Neuron (in vitro differentiated cells): ENCODE data around the gene ADCK2.
"Not testable (repeated sequence)": the region's sequence is repeated elsewhere in the genome, so short reads cannot be mapped to it uniquely, and the experiment has no call there.

Experiments
- H2AFZ ChIP-seq: one replicate; pipeline ENCODE4 v1.6.1; 2013; ENCODE audit warnings: low read depth, mild to moderate bottlenecking, inconsistent platforms, low read length, moderate library complexity
- H3K27me3 ChIP-seq: one replicate; pipeline ENCODE4 v1.6.1; 2013; ENCODE audit warnings: low read length; ENCODE audit not compliant: insufficient read depth
- H3K36me3 ChIP-seq: one replicate; pipeline ENCODE4 v1.6.1; 2013; ENCODE audit warnings: low read length; ENCODE audit not compliant: insufficient read depth
- H3K4me1 ChIP-seq: one replicate; pipeline ENCODE4 v1.6.1; 2013; ENCODE audit warnings: low read length; ENCODE audit not compliant: insufficient read depth
- H3K4me3 ChIP-seq: 2 replicates; pipeline ENCODE4 v1.5.1; 2013; ENCODE audit warnings: mild to moderate bottlenecking, low read length, moderate library complexity
- H3K9me3 ChIP-seq: one replicate; pipeline ENCODE4 v1.6.1; 2013; ENCODE audit warnings: low read length

The ADCK2 gene

GRCh38 chr7:140671966-140672365, 779 bp upstream of the ADCK2 start:
- peak overlapping the region; percentile 53 for H3K4me3 ChIP-seq
- no peaks in the 10 kb centered on the region for H3K9me3 ChIP-seq
- no peaks in the 10 kb centered on the region for H3K4me1 ChIP-seq

GRCh38 chr7:140673063-140673773, 473 bp downstream of the ADCK2 start:
- H2AFZ ChIP-seq: peak overlapping the region; percentile 96
- H3K27me3 ChIP-seq: peaks cover under 1% of the 10 kb centered on the region
- H3K36me3 ChIP-seq: no peaks in the 10 kb centered on the region
- H3K4me1 ChIP-seq: no peaks in the 10 kb centered on the region
- H3K4me3 ChIP-seq: peak overlapping the region; percentile 53
- H3K9me3 ChIP-seq: no peaks in the 10 kb centered on the region

More at GRCh38 chr7:140671966-140672365, 779 bp upstream of the ADCK2 start:
- Histone ChIP-seq H3K27me3 (peaks cover 4% of the 10 kb centered on the region), H2AFZ (peak overlapping the region; percentile 82), H3K36me3 (no peaks in the 10 kb centered on the region)

- H2AFZ ChIP-seq: no peak overlapping the region
- no peaks in the 10 kb centered on the region for H3K36me3 ChIP-seq
- H3K9me3 ChIP-seq: no peaks in the 10 kb centered on the region
- H3K27me3 ChIP-seq: no peaks in the 10 kb centered on the region
- no peaks in the 10 kb centered on the region for H3K4me1 ChIP-seq
- no peak overlapping the region for H3K4me3 ChIP-seq
Measured at GRCh38 chr7:140673774-140674155, 1.0 kb downstream of the ADCK2 start.

GRCh38 chr7:140674356-140674800, 1.6 kb downstream of the ADCK2 start:
- no peaks in the 10 kb centered on the region for H3K4me1 ChIP-seq
- no peaks in the 10 kb centered on the region for H3K27me3 ChIP-seq
- no peak overlapping the region for H3K4me3 ChIP-seq
- no peaks in the 10 kb centered on the region for H3K9me3 ChIP-seq
- no peaks in the 10 kb centered on the region for H3K36me3 ChIP-seq
- H2AFZ ChIP-seq: no peak overlapping the region

GRCh38 chr7:140674899-140675701, 2.4 kb downstream of the ADCK2 start:
- H3K4me3 ChIP-seq: no peak overlapping the region
- H3K9me3 ChIP-seq: no peaks in the 10 kb centered on the region
- no peak overlapping the region for H2AFZ ChIP-seq
- no peaks in the 10 kb centered on the region for H3K4me1 ChIP-seq
- no peaks in the 10 kb centered on the region for H3K36me3 ChIP-seq
- no peaks in the 10 kb centered on the region for H3K27me3 ChIP-seq

- H3K36me3 ChIP-seq: no peaks in the 10 kb centered on the region
- no peak overlapping the region for H3K4me3 ChIP-seq
- no peaks in the 10 kb centered on the region for H3K9me3 ChIP-seq
- no peaks in the 10 kb centered on the region for H3K27me3 ChIP-seq
- H2AFZ ChIP-seq: no peak overlapping the region
- no peaks in the 10 kb centered on the region for H3K4me1 ChIP-seq
Measured at GRCh38 chr7:140675726-140676125, 3.0 kb downstream of the ADCK2 start.

- H3K4me1 ChIP-seq: no peaks in the 10 kb centered on the region
- H3K27me3 ChIP-seq: no peaks in the 10 kb centered on the region
- no peaks in the 10 kb centered on the region for H3K9me3 ChIP-seq
- no peak overlapping the region for H2AFZ ChIP-seq
- no peak overlapping the region for H3K4me3 ChIP-seq
- H3K36me3 ChIP-seq: no peaks in the 10 kb centered on the region
Measured at GRCh38 chr7:140676306-140676705, 3.6 kb downstream of the ADCK2 start.

GRCh38 chr7:140676956-140677355, 4.2 kb downstream of the ADCK2 start:
- not testable (repeated sequence) for H3K9me3 ChIP-seq, H3K4me1 ChIP-seq, H2AFZ ChIP-seq, H3K36me3 ChIP-seq, H3K27me3 ChIP-seq, H3K4me3 ChIP-seq

GRCh38 chr7:140677496-140677895, 4.8 kb downstream of the ADCK2 start:
- Histone ChIP-seq H3K4me3 (no peak overlapping the region), H2AFZ (no peak overlapping the region), H3K36me3 (no peaks in the 10 kb centered on the region), H3K4me1 (no peaks in the 10 kb centered on the region), H3K27me3 (no peaks in the 10 kb centered on the region), H3K9me3 (no peaks in the 10 kb centered on the region)

GRCh38 chr7:140678081-140678815, 5.5 kb downstream of the ADCK2 start:
- Histone ChIP-seq H3K4me1 (no peaks in the 10 kb centered on the region), H3K4me3 (no peak overlapping the region), H3K36me3 (no peaks in the 10 kb centered on the region), H2AFZ (no peak overlapping the region), H3K27me3 (no peaks in the 10 kb centered on the region), H3K9me3 (no peaks in the 10 kb centered on the region)

GRCh38 chr7:140678816-140679130, 6.0 kb downstream of the ADCK2 start:
- H2AFZ ChIP-seq: no peak overlapping the region
- peaks cover 2% of the 10 kb centered on the region for H3K4me1 ChIP-seq
- no peak overlapping the region for H3K4me3 ChIP-seq
- H3K36me3 ChIP-seq: no peaks in the 10 kb centered on the region
- no peaks in the 10 kb centered on the region for H3K9me3 ChIP-seq
- no peaks in the 10 kb centered on the region for H3K27me3 ChIP-seq

- Histone ChIP-seq H3K27me3 (no peaks in the 10 kb centered on the region), H3K36me3 (no peaks in the 10 kb centered on the region), H3K4me3 (no peak overlapping the region), H3K4me1 (peaks cover 4% of the 10 kb centered on the region), H3K9me3 (no peaks in the 10 kb centered on the region), H2AFZ (no peak overlapping the region)
Measured at GRCh38 chr7:140679186-140679585, 6.4 kb downstream of the ADCK2 start.

- Histone ChIP-seq H3K9me3 (no peaks in the 10 kb centered on the region), H3K36me3 (no peaks in the 10 kb centered on the region), H3K4me3 (no peak overlapping the region), H3K27me3 (no peaks in the 10 kb centered on the region), H3K4me1 (peaks cover 4% of the 10 kb centered on the region), H2AFZ (no peak overlapping the region)
Measured at GRCh38 chr7:140680886-140681285, 8.1 kb downstream of the ADCK2 start.
